Activated naive CD8-positive, alpha-beta T cell treated with anti-CD3 and anti-CD28 coated beads, Interleukin-2, amount 50 U/mL, for 16 hours (primary cell): ENCODE results near the gene ARCN1.

Experiments
- DNase-seq: peaks from one replicate; pipeline ENCODE4 v3.0.0-alpha.2; 2020; ENCODE audit warnings: low read depth, low spot score

ARCN1 gene

DNA sequence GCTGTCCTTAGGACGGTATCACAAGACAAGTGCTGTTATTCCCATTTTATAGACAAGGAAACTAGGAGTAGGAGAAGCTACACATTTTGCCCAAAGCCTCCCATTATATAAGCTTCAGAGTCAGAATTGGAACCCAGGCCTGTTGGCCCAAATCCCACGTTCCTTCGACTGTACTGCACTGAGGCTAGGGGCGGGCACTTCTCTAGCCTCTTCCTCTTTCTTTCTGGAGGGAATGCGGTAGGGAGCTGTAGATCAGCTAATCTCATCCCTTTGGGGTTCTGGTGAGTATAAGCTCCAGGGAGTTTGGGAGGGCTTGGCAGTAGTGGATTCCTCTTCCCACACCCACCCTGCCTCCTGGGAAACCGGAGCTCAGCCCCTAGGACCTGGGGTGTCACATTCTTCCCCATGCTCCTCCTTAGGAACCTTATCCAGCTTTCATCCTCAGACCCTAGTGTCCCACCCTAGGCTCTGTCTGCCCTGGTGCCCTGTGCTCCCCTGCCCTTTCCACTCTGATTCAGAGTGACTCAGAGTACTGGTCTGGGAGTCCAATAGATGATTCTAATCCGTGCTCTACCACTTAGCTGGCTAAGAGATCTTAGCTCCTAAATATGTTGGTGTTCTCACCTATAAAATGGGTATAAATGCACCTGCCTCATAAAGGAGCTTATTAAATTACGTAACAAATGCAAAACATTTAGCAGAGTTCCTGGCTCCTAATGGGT, 64.5 kb downstream of the ARCN1 start:
- DNase-seq = no peak

DNA sequence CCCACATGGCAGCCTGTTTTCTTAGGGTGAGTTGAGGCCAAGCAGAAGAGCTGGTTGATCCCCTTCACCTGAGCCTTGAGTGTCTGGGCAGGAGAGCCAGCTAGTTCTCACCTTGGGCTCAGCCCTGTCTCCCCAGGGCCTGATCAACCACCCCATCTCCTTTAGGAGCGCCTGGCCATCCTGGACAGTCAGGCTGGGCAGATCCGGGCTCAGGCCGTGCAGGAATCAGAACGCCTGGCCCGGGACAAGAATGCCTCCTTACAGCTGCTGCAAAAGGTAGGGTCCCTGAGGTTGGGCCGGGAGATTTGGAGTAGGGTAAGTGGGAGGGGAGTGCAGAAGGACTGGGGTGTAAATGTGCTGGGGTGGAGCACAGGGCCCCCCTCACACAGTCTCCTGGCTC, 66.5 kb downstream of the ARCN1 start:
- DNase-seq = no peak

DNA sequence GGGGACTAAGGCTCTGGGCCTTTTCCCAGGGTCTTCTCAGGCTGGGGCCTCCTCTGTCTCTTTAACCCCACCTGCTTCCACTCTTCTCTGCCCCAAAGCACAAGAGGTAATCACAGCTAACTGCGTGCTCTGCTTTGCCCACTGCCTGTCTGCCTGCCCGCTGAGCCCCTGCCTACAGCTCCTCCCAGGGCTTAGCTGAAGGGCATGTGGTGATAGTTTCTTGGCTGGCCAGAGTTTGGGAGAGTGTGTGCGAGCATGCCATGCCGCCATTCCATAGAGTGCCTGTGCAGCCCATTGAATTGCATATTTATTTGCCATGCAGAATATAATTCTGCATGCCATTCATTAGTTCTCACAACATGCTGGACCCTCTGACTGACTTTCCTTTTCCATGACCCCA, 67.7 kb downstream of the ARCN1 start:
- DNase-seq = no peak

DNA sequence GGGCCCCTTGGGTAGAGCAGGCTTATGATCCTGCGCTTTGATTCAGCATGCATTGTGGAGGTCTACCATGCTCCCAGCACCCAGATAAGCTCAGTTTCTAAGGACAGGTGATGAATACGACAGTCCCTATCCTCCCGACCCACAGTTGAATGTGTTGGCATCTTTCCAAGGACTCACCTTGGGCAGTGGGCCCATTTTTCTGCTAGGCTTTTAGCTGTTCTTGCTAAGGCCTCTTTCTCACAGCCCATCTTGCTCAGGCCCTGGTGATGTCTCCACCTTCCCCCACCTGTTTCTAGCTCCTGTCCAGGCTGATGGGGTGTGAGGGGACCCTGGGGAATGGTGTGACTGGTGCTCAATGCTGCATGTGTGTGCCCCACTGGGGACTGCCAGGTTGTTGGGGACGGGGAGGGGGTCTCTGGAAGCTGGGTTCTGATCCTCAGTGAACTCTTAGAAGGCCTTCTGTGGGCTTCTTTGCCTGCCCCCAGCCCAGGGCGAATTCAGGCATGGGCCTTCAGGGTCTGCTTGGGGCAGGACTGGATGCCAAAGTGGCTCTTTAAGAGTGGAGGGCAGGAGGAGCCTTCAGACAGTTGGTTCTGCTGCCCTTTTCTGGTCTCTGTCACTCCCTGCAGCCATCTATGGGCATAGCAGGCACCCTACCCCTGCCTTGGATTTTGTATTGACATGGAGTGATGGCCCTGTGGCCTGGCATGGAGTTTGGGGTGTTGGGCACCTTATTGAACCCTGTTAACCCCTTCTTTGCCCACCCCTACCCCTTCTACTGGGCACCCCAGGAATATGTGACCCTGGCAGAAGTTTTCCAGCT, 68.3 kb downstream of the ARCN1 start:
- no peak for DNase-seq

DNA sequence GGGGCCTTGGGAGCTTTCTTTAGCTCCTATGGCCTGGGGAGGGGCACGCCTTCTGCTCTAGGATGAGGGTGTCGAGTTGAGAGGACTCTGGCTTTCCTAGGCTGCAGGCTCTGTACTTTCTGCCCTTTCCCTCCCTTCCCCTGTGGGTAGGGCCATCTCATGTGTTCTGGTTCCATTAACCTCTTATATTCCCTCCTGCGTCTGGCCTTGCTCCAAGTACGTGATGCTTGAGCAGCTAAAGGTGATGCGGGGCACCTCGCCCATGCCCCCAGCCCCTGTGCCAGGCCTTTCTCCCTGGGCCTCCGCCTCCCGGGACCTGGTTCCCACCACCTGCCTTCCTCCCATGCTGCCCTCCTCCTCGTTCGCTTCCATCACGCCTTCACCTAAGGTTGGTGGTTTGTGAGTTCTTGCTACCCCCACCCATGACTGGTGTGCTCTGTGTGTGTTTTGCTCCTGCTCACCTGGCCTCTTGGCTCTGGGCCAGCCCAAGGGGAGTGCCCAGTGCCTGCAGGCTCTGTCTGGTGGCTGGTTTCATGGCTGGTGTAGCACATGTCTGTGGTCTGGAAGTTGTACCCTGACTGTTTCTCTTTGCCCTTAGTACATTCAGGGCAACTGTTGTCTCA, 69.3 kb downstream of the ARCN1 start:
- DNase-seq = no peak

DNA sequence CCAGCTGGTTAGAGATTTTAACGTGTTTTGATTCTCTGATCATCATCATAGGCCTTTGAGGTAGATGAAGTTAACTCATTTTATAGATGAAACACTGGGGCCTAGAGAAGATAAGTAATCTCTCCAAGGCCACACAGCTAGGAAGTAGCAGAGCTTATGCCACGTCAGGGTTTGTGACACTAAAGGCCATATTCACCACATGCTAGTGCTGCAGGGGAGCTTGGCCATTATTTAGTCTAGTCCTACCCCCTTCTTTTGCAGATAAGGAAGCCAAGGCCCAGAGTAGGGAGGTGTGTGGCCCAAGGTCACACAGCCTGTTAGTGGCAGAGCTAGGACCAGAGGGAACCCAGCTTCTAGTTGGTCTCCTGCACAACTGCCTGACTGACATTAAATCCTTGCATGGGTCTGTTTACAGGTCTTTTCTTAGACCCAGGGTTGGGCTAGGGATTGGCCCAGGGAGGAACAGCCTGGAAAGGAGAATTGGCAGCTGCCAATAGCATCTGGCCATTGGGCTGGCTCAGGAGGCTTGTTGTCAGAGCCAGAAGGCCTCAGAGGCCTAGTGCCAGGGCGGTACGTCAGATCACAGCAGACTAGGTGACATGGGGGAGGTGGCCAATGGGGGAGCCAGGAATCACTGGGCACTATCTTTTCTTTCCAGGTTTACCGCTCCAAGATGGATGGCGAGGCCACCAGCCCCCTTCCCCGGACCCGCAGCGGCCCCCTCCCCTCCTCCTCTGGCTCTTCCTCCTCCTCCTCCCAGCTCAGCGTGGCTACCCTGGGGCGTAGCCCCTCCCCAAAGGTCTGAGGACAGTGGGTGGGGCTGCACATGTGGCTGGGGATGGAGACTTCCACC, 71.2 kb downstream of the ARCN1 start:
- no peak for DNase-seq

DNA sequence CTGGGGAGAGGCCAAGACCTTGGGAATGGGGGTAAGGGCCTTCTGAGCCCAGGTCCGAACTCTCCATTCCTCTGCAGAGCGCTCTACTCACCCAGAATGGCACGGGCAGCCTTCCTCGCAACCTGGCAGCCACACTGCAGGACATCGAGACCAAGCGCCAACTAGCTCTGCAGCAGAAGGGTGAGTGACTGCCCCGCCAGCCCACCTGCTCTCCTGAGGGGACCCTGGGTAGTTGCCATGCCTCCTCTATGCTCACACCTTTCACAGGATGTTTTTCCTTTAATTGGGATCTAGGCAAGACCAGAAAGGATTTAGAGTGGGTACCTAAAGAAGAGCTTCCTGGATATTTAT, 71.8 kb downstream of the ARCN1 start:
- DNase-seq = no peak

DNA sequence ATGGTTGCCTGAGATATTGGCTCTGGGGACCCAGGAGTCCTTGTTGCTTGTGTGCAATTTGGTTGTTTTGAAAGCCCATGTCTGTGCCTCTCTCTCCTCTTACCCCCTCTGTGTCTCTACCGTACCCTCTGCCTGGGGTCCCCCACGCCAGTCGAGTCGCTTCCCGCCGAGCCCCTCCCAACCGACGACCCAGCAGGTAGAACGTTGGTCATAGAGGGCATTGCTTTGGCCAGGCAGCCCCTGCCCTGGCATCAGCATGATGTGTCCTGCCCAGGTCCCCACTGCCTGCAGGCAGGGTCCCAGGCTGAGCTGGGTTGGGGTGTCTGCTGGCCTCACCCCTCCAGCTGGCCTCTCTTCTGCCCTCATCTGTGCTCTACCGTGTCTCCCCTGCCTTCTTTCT, 72.3 kb downstream of the ARCN1 start:
- DNase-seq = no peak

DNA sequence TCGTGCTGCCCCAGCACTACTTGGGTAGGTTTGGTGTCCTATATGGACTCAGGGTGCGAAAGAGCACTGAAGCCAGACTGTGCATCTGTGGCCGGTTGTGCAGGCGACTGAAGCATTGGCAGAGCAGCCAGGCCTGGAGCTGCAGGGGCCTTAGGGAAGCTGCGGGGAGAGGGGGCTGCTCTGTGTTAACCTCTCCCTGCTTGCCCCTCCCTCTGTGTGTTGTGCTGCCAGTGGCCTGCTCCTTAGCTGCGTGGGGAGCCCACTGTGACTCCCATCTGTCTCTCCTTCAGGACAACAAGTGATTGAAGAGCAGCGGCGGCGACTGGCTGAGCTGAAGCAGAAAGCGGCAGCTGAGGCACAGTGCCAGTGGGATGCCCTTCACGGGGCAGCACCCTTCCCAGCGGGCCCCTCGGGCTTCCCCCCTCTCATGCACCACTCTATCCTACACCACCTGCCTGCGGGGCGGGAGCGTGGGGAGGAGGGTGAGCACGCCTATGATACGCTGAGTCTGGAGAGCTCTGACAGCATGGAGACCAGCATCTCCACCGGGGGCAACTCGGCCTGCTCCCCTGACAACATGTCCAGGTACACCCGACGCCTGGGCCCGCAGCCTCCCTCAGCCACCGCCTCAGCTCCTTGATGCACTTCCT, 73.0 kb downstream of the ARCN1 start:
- DNase-seq = no peak

DNA sequence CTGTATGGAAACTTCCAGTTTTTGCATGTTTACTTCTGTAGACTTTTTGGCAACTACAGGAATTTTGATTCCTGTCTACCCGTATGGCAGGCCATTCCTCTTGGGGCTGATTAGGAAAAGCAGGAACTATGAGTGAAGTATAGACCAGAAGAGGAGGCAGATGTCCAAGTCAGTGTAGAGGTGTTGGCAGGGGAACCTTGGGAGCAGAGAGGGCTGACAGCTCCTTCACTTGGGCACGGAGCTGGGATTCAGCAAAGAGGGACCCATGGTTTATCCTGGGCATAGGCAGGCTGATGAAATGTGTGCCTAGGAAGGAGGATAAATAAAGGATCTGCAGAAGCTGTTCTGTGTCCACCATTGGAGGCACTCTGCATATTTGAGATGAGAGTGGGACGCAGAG, 74.2 kb downstream of the ARCN1 start:
- DNase-seq = no peak

DNA sequence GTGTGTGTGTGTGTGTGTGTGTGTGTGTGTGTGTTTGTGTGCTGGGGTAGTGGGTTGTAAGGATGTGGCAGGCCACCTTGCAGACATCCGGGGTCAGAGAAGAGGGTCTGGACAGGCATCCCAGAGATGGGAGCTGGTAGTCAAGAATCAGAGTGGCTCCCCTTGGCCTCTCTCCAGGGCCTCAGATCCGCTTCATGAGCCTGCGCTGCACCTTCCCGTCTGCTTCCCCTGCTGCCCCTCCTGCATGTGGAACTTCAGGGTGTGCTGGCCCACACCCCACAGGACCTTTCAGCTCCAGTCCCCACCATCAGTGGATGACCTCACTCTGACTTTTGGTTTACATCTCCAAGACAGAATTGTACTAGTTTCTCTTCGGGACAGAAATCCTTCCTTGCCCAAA, 76.1 kb downstream of the ARCN1 start:
- no peak for DNase-seq

DNA sequence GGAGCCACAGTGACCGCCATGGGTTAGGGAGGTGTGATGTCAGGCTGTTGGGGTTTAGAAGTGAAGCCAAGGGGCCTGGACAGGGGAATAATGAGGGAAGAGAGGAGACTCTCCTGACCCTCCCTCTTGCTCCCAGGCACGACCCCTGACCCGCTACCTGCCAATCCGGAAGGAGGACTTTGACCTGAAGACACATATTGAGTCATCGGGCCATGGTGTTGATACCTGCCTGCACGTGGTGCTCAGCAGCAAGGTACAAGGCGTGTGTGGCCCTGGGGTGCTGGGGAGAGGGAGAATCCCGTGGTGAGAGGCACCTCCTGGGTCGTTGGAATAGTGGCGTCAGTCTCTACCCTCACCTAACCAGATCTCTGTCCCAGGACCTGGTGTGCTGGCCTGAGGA, 77.7 kb downstream of the ARCN1 start:
- no peak for DNase-seq

DNA sequence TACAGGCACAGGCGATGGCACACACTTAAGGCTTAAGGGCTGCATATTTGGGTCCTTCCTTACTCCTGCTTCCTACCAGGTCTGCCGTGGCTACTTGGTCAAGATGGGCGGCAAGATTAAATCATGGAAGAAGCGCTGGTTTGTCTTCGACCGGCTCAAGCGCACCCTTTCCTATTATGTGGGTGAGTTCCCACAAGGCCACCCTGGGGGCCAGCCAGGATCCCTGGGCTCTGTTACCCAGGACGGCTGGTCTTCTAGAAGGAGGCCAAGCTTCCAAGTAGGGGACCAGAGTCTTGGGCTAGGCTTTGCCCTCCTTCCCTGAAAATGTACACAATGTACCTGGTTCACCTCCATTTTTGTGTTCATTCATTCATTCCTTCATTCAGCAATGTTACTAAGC, 78.2 kb downstream of the ARCN1 start:
- no peak for DNase-seq

DNA sequence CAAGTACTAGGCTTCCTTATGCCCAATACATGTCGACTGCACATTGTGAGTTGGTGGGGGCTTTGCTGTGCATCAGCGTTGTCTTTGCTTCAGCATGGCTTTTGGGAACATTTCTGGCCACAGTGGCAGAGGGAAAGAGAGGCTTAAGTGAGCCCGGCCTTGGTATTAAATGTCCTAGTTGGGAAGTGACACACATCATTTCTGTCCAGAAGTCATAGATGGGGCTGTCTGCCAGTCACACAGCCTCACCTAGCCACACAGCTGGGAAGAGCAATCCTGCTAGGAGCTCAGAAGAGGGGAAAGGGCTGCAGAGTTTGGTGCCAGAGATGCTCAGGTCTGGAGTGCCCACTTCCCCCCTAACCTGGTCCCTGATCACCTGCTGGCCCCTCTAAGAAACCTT, 79.6 kb downstream of the ARCN1 start:
- DNase-seq = no peak
